Peyer's patch (tissue), 4 donors: Measurements from ENCODE around the gene STX18. TPM values are rescaled to one million over a fixed set of nuclear protein-coding genes. Genes with fewer than 3 reads are reported as not detected.

ENCODE experiments used
- DNase-seq, 3 donors: peaks; one replicate each; pipeline ENCODE4 v3.0.0-alpha.2; 2017 to 2019
- H3K27ac ChIP-seq, 4 donors: fragments of 200-600 bp; sonication (generic); one replicate each; pipeline ENCODE4 v1.5.1; 2016 to 2019
- H3K27me3 ChIP-seq, 2 donors: fragments of 200-600 bp; sonication (generic); one replicate each; pipeline ENCODE4 v1.5.1; 2019
- H3K36me3 ChIP-seq, 3 donors: fragments of 200-600 bp; sonication (generic); one replicate each; pipeline ENCODE4 v1.5.1; 2016 to 2019
- H3K4me1 ChIP-seq, 4 donors: fragments of 200-600 bp; sonication (generic); one replicate each; pipeline ENCODE4 v1.5.1; 2016 to 2019
- H3K4me3 ChIP-seq, 4 donors: fragments of 200-600 bp; sonication (generic); 1 replicate in 3 of 4; 2 replicates in 1 of 4; pipeline ENCODE4 v1.5.1; 2016 to 2019; ENCODE audit warnings: mild to moderate bottlenecking in 1 of 4
- H3K9me3 ChIP-seq, 4 donors: fragments of 200-600 bp; sonication (generic); one replicate each; pipeline ENCODE4 v1.5.1; 2016 to 2019; ENCODE audit warnings: mild to moderate bottlenecking in 1 of 4
- POLR2A ChIP-seq, 2 donors: fragments of 450-650 bp; IDR thresholded peaks; one replicate each; pipeline ENCODE4 v1.5.1; 2017; ENCODE audit warnings: antibody characterized with exemption in 2 of 2, mild to moderate bottlenecking in 2 of 2, moderate library complexity in 2 of 2
- total RNA-seq, 4 donors: library from RNA; depleted of rRNA; stranded (reverse); fragments of >200 nt; gene quantifications; one replicate each; pipeline ENCODE4 v1.1.0, GENCODE V29; 2016
- TF ChIP-seq, protein P1 (sequence below), 6 experiments: fragments of 450-650 bp in 4 of 6; fragments of 200-600 bp in 2 of 6; sonication (generic) in 1 of 6; IDR thresholded peaks; one replicate each; pipeline ENCODE4 v1.5.1; 2017 to 2019; ENCODE audit warnings: antibody characterized with exemption in 6 of 6, mild to moderate bottlenecking in 3 of 6, moderate library complexity in 1 of 6

The STX18 gene
- total RNA-seq, 4 donors from 2014 or later = 33.0 to 56.0 (median 42.3) TPM

DNA sequence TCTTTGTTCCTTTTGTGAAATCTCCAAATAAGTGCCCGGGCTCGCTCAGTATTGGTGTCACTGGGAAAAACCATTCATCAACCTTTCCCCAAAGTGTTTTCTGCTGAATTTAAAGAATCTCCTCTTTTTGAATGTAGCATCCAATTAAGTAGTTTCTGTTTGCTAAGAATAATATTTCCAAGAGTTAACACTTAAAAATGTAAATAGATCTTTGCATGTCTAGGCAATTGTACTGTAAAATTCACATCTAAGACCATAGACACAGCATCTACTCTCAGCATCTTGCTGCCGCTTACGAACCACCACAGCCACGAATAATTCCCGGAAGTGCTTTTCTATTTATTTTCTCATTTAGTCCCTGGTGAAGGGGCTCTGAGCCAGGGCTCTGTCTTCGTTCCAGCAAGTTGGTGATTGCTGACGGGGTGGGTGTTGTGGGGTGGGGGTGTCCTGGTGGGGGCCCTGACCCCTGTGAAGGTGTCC is 153.5 kb downstream of the STX18 start:
- Histone ChIP-seq H3K4me3 (peak overlapping the region in 2 of 4 donors; percentile 48 to 52), H3K27ac (no peak overlapping the region), H3K4me1 (peaks cover 0 to 32% (median 6%) of the 10 kb centered on the region in 4 donors), H3K9me3 (no peaks in the 10 kb centered on the region), H3K36me3 (no peaks in the 10 kb centered on the region), H3K27me3 (peaks cover 0 to 28% of the 10 kb centered on the region in 2 donors)
- TF ChIP-seq, protein P1, sequence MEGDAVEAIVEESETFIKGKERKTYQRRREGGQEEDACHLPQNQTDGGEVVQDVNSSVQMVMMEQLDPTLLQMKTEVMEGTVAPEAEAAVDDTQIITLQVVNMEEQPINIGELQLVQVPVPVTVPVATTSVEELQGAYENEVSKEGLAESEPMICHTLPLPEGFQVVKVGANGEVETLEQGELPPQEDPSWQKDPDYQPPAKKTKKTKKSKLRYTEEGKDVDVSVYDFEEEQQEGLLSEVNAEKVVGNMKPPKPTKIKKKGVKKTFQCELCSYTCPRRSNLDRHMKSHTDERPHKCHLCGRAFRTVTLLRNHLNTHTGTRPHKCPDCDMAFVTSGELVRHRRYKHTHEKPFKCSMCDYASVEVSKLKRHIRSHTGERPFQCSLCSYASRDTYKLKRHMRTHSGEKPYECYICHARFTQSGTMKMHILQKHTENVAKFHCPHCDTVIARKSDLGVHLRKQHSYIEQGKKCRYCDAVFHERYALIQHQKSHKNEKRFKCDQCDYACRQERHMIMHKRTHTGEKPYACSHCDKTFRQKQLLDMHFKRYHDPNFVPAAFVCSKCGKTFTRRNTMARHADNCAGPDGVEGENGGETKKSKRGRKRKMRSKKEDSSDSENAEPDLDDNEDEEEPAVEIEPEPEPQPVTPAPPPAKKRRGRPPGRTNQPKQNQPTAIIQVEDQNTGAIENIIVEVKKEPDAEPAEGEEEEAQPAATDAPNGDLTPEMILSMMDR (IDR thresholded peaks at IDR 0.05) = no peak
- TF ChIP-seq POLR2A (IDR thresholded peaks at IDR 0.05) = no peak
- peak in 1 of 3 donors; percentile 20 for DNase-seq

DNA sequence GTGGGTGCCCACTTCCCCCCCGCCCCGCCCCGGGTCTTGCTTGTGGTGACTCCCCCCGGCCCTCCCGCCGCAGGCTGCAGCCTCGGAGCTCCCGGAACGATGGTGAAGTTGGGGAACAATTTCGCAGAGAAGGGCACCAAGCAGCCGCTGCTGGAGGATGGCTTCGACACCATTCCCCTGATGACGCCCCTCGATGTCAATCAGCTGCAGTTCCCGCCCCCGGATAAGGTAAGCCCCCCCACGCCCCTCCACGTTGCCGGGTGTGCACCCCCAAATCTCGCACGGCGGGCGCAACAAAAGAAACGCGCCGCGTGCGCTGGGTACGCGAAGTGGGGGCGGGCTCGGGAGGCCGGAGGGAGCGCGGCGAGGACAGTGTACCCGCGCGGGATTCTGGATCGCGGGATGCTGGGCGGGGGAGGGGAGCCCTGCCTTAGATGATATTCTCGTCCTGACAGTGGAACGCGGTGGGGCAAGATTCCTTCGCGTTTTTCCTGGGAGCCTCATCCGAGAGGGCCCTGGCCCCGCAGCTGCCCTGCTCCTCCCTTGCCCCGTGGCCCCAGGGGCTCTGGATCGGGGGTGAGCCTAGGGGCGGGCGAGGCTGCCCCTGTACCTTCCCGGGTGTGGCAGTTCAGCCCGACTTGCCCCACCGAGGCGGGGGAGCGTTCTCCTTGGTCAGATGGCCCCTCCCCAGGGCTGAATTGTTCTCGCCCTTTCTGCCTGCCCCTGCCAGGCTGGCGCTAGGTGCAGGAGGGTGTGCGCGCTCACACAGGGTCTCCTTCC is 154.1 kb downstream of the STX18 start:
- Histone ChIP-seq H3K27me3 (peaks cover 0 to 28% of the 10 kb centered on the region in 2 donors), H3K36me3 (no peaks in the 10 kb centered on the region), H3K9me3 (no peaks in the 10 kb centered on the region), H3K4me3 (peak overlapping the region; percentile 21 to 52 (median 45)), H3K27ac (no peak overlapping the region), H3K4me1 (peaks cover 0 to 32% (median 6%) of the 10 kb centered on the region in 4 donors)
- TF ChIP-seq, protein P1 (IDR thresholded peaks at IDR 0.05) = no peak
- no peak for TF ChIP-seq POLR2A (IDR thresholded peaks at IDR 0.05)
- peak in 1 of 3 donors; percentile 37 for DNase-seq

DNA sequence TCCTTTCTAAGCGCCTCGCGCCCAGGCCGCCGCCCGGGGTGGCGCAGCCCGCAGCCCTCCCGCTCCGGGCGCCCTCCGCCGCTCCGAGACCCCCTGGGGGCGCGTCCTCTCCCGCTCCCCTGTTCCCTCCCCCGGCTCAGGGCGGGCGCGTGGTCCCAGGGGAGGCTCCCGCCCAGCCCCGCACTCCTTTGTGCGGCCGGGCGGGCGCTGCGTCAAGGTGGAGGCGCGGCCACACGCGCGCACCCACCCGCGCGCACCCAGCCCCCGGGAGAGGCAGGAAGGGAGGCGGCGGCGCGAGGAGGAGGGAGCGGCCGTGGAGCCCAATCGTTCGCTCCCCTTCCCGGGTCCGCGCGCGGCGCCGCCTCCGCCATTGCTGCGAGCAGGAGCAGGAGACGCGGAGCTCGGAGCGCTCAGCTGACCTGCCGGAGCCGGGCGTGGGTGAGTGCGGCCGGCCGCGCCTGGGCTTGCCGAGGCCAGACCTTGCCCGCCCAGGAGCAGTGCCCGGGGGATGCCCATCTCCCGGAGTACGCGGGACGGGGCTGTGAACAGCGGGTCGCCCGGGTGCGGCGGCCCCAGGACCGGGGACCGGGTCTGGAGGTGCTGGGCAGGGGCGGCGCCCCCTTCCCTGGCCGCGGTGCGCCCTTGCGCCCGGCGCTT is 155.0 kb downstream of the STX18 start, which contains the start of gene NSG1:
Gene NSG1, plus strand, starts transcription at position 367 of the 657 bp plus-strand sequence. CDS start 528 bp downstream, outside the sequence.
- no peaks in the 10 kb centered on the region for H3K36me3 ChIP-seq
- no peak within 1 kb of the TSS for H3K27ac ChIP-seq
- peaks cover 0 to 28% of the 10 kb centered on the region in 2 donors for H3K27me3 ChIP-seq
- DNase-seq = peak in 1 of 3 donors; percentile 47
- TF ChIP-seq POLR2A (IDR thresholded peaks at IDR 0.05) = no peak
- TF ChIP-seq, protein P1 (IDR thresholded peaks at IDR 0.05) = no peak
- peak within 1 kb of the TSS; percentile 21 to 52 (median 45) for H3K4me3 ChIP-seq
- H3K9me3 ChIP-seq = no peaks in the 10 kb centered on the region
- peaks cover 0 to 32% (median 6%) of the 10 kb centered on the region in 4 donors for H3K4me1 ChIP-seq

DNA sequence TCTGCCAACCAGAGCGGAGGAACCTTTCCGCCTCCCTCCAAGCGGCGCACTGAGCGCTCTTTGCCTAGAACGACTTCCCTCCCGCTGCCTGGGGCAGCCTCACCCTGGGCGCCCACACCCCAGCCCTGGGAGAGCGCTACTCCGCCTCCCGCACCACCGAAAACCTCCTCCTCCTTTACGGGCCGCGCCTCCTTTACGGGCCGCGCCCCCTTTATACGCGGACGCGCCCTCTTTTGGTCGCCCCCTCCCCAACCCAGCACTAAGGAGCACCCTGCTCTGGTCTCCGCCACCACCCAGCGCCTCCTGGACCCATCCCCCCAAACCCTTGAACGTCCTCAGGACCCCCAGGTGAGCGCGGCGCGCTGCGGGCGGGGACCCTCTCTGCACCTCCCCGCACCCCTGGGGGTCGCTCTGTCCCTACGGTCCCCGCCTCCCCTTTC is 155.5 kb downstream of the STX18 start:
- no peaks in the 10 kb centered on the region for H3K9me3 ChIP-seq
- no peaks in the 10 kb centered on the region for H3K36me3 ChIP-seq
- H3K27ac ChIP-seq = no peak overlapping the region
- peaks cover 0 to 32% (median 6%) of the 10 kb centered on the region in 4 donors for H3K4me1 ChIP-seq
- peaks cover 0 to 28% of the 10 kb centered on the region in 2 donors for H3K27me3 ChIP-seq
- TF ChIP-seq, protein P1 (IDR thresholded peaks at IDR 0.05) = no peak
- no peak for TF ChIP-seq POLR2A (IDR thresholded peaks at IDR 0.05)
- peak in 1 of 3 donors; percentile 46 for DNase-seq
- H3K4me3 ChIP-seq = peak overlapping the region; percentile 21 to 52 (median 45)

DNA sequence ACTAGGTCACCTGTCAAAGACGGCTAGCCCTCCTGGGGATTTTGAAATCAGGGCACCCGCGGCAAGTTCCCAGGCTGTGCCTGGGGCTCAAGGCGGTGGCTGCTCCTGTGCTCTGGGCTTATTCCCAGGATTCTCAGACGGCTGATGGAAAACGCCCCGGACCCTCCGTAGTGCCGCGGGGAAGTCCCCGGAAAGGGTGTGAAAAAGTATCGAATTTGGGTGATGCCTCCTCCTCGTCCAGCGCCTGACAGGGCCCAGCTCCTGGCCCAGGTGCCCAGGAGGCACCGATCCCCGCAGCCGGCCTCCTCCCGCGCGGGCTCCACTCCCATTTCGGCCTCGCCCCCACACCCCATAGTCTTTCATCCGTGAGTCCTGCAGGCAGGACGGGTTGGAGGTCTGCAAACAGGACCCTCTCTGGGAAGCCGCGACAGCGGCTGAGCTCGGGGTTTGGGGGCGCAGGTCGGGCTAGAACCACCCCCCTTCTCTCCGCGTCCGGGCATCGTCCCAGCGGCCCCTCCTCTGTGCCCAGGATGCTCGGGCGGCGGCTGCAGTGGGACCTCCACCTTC is 156.0 kb downstream of the STX18 start:
- Histone ChIP-seq H3K4me3 (peak overlapping the region in 3 of 4 donors; percentile 42 to 52 (median 48)), H3K4me1 (peaks cover 0 to 32% (median 6%) of the 10 kb centered on the region in 4 donors), H3K9me3 (no peaks in the 10 kb centered on the region), H3K27ac (no peak overlapping the region), H3K36me3 (no peaks in the 10 kb centered on the region), H3K27me3 (peaks cover 0 to 28% of the 10 kb centered on the region in 2 donors)
- no peak for DNase-seq
- no peak for TF ChIP-seq POLR2A (IDR thresholded peaks at IDR 0.05)
- TF ChIP-seq, protein P1 (IDR thresholded peaks at IDR 0.05) = no peak
